PC-3 (cell line): ENCODE results near the gene RGS17.

Source experiments
- EZH2phosphoT487 ChIP-seq: fragments of 300-600 bp; sonication (generic); IDR thresholded peaks from 2 replicates; pipeline ENCODE4 v1.6.1; 2018; ENCODE audit warnings: mild to moderate bottlenecking, antibody characterized with exemption, low read length, borderline replicate concordance
- TF ChIP-seq, protein P1 (sequence below): fragments of 300-600 bp; sonication (generic); conservative IDR thresholded peaks from 2 replicates; pipeline ENCODE4 v1.5.1; 2017; ENCODE audit warnings: antibody characterized with exemption, low read depth, mild to moderate bottlenecking, low read length

GRCh38 chr6:153103319-153103655, 27.8 kb downstream of the RGS17 start:
- TF ChIP-seq, protein P1, sequence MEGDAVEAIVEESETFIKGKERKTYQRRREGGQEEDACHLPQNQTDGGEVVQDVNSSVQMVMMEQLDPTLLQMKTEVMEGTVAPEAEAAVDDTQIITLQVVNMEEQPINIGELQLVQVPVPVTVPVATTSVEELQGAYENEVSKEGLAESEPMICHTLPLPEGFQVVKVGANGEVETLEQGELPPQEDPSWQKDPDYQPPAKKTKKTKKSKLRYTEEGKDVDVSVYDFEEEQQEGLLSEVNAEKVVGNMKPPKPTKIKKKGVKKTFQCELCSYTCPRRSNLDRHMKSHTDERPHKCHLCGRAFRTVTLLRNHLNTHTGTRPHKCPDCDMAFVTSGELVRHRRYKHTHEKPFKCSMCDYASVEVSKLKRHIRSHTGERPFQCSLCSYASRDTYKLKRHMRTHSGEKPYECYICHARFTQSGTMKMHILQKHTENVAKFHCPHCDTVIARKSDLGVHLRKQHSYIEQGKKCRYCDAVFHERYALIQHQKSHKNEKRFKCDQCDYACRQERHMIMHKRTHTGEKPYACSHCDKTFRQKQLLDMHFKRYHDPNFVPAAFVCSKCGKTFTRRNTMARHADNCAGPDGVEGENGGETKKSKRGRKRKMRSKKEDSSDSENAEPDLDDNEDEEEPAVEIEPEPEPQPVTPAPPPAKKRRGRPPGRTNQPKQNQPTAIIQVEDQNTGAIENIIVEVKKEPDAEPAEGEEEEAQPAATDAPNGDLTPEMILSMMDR, result no peak
- no peak for TF ChIP-seq EZH2phosphoT487
